ENCODE results near the gene SSPN. TPM values are rescaled to one million over a fixed set of nuclear protein-coding genes. Genes with fewer than 3 reads are reported as not detected.

The SSPN gene
- total and polyA plus RNA-seq, 8 donors, result 1.8 to 52.4 (median 11.1) TPM

DNA sequence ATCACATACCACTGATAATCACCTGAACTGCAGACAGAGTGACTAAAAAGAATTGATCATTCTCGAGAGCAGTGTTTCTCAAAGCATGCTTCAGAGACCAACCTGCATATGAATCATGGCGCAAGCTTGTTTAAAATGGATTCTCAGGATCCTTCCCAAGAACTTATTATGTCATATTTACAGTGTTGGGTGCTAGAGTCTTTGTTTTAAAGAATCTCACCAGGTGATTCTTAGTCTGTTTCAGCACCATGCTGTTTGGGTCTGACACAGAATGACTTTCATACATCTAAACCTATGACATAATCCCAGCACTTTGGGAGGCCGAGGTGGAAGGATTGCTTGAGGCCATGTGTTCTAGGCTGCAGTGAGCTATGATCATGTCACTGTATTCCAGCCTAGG, 31.3 kb upstream of the SSPN start:
- no peaks in the 10 kb centered on the region for H3K27me3 ChIP-seq
- H3K9me3 ChIP-seq, result no peaks in the 10 kb centered on the region
- no peak for DNase-seq
- intact Hi-C loops (cut with DNase I; ENCODE audit: low total_unique reads), result no loop called here
- H3K36me3 ChIP-seq, result no peaks in the 10 kb centered on the region
- no peak for TF ChIP-seq EP300 (IDR thresholded peaks at IDR 0.05)
- no peak for TF ChIP-seq POLR2A (IDR thresholded peaks at IDR 0.05)
- TF ChIP-seq POLR2AphosphoS5 (IDR thresholded peaks at IDR 0.05), result no peak
- TF ChIP-seq, protein P1, sequence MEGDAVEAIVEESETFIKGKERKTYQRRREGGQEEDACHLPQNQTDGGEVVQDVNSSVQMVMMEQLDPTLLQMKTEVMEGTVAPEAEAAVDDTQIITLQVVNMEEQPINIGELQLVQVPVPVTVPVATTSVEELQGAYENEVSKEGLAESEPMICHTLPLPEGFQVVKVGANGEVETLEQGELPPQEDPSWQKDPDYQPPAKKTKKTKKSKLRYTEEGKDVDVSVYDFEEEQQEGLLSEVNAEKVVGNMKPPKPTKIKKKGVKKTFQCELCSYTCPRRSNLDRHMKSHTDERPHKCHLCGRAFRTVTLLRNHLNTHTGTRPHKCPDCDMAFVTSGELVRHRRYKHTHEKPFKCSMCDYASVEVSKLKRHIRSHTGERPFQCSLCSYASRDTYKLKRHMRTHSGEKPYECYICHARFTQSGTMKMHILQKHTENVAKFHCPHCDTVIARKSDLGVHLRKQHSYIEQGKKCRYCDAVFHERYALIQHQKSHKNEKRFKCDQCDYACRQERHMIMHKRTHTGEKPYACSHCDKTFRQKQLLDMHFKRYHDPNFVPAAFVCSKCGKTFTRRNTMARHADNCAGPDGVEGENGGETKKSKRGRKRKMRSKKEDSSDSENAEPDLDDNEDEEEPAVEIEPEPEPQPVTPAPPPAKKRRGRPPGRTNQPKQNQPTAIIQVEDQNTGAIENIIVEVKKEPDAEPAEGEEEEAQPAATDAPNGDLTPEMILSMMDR (IDR thresholded peaks at IDR 0.05), result no peak
- no peak overlapping the region for H3K4me3 ChIP-seq
- H3K4me1 ChIP-seq, result no peaks in the 10 kb centered on the region
- H3K27ac ChIP-seq, result no peak overlapping the region
- WGBS, 5 donors, result 49 to 84% (median 69%) methylated on average over 3 of the region's 3 CpGs

DNA sequence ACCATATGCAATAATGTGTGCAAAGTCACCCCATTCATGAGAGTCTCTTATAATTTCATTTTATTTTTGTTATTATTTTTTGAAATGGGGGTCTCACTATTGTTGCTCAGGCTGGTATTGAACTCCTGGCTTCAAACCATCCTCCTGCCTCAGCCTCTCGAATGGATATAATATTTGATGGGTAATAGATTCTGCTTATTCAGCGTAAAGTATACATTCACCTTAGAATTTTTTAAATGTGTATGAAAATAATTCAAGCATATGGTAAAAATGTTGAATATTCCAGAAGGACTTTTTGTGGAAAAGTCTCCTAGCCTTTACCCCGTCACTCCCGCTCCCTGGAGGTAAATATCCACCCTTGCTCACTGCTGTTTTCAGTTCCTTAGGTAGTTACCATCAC, 23.4 kb upstream of the SSPN start:
- H3K9me3 ChIP-seq, result no peaks in the 10 kb centered on the region
- TF ChIP-seq, protein P1 (IDR thresholded peaks at IDR 0.05), result no peak
- no peak for TF ChIP-seq POLR2A (IDR thresholded peaks at IDR 0.05)
- TF ChIP-seq POLR2AphosphoS5 (IDR thresholded peaks at IDR 0.05), result no peak
- no peak for TF ChIP-seq EP300 (IDR thresholded peaks at IDR 0.05)
- H3K36me3 ChIP-seq, result no peaks in the 10 kb centered on the region
- H3K27ac ChIP-seq, result no peak overlapping the region
- 87 to 91% (median 90%) methylated on average over 4 of the region's 4 CpGs for WGBS, 5 donors
- H3K4me1 ChIP-seq, result no peaks in the 10 kb centered on the region
- intact Hi-C loops (cut with DNase I; ENCODE audit: low total_unique reads), result no loop called here
- DNase-seq, result no peak
- no peak overlapping the region for H3K4me3 ChIP-seq
- no peaks in the 10 kb centered on the region for H3K27me3 ChIP-seq

DNA sequence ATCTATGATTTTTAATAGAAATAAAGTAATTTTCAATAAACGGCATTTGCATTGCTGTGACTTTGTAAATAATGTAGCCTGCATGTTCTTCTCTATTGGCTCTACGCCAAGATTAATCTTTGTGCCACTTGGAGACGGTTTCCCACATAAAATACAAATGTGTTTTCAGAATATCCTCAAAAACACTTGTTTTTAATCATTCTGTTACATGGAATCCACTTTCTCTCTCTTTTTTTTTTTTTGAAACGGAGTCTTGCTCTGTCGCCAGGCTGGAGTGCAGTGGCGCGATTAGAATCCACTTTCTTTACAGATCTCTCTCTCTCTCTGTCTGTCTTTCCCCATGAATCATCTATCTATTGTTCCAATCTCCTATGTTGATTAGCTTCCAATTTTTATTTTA, 22.8 kb upstream of the SSPN start:
- Histone ChIP-seq H3K4me1 (no peaks in the 10 kb centered on the region), H3K4me3 (no peak overlapping the region), H3K9me3 (no peaks in the 10 kb centered on the region), H3K36me3 (no peaks in the 10 kb centered on the region), H3K27ac (no peak overlapping the region), H3K27me3 (no peaks in the 10 kb centered on the region)
- 73 to 83% (median 81%) methylated on average over 7 of the region's 7 CpGs for WGBS, 5 donors
- no peak for DNase-seq
- intact Hi-C loops (cut with DNase I; ENCODE audit: low total_unique reads), result no loop called here
- TF ChIP-seq EP300 (IDR thresholded peaks at IDR 0.05) (no peak), POLR2A (IDR thresholded peaks at IDR 0.05) (no peak), POLR2AphosphoS5 (IDR thresholded peaks at IDR 0.05) (no peak)
- TF ChIP-seq, protein P1 (IDR thresholded peaks at IDR 0.05), result no peak

DNA sequence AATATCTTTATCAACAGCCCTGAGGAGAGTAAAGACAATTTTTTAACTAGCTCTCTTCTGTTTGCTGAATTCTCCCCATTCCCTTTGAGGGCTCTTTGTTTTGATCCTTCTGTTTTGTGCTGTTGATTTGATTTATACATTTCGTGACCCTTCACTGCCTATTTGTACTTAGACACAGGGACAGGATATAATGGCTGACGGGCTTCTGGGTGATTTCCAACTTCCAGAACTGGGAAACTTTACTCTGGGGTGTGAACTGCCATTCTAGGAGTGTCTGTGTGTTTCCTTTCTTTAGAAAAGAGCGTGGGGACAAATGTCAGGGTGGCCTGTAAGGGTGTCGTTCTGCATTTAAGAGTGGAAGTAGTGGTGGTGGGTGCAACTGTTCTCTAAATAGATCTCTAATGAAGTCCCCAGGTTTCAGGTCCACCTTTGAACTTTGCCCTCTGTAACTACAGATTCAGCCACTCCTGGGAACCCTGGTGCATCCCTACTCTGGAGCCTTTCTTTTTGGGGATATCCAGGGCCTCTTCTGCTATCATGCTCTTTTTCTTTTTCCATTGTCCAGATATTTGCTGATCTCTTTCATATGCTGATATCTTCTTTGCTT, 22.3 kb upstream of the SSPN start:
- H3K9me3 ChIP-seq, result no peaks in the 10 kb centered on the region
- no peak for DNase-seq
- no peaks in the 10 kb centered on the region for H3K36me3 ChIP-seq
- no peak overlapping the region for H3K27ac ChIP-seq
- H3K27me3 ChIP-seq, result no peaks in the 10 kb centered on the region
- TF ChIP-seq POLR2AphosphoS5 (IDR thresholded peaks at IDR 0.05), result no peak
- no peak for TF ChIP-seq EP300 (IDR thresholded peaks at IDR 0.05)
- TF ChIP-seq, protein P1 (IDR thresholded peaks at IDR 0.05), result no peak
- TF ChIP-seq POLR2A (IDR thresholded peaks at IDR 0.05), result no peak
- intact Hi-C loops (cut with DNase I; ENCODE audit: low total_unique reads), result no loop called here
- no peak overlapping the region for H3K4me3 ChIP-seq
- no peaks in the 10 kb centered on the region for H3K4me1 ChIP-seq
- 66 to 77% (median 71%) methylated on average over 4 of the region's 4 CpGs for WGBS, 5 donors
